HT1080 (cell line): ENCODE data around the gene LDLRAD4. TPM values are rescaled to one million over a fixed set of nuclear protein-coding genes. Genes with fewer than 3 reads are reported as not detected.

ENCODE experiments used
- DNase-seq: peaks from one replicate; pipeline ENCODE4 v3.0.0-alpha.2; 2015; ENCODE audit warnings: low read depth
- total RNA-seq: library from RNA; depleted of rRNA; stranded (reverse); fragments of >200 nt; shearing (Covaris generic); gene quantifications from 2 replicates; pipeline ENCODE4 v1.2.3, GENCODE V29; 2014

LDLRAD4 gene
- total RNA-seq, 1 experiment from 2014 or later: not detected

DNA sequence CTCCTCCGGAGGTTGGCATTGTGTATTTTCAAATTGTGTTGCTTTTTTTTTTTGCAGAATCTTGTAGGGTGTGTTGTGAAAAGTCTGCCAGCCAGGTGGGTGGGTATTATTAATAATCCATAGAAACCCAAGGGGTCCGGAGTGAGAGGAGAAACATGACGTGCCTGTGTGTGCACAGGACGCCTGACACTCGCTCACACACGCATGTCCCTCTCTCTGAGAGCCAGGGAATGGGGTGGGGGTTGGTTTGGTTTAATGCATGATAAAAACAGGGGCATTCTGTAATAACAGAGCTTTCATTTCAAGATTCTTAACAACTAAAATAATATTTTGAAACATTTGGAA lies 283.0 kb downstream of the LDLRAD4 start:
- no peak for DNase-seq

DNA sequence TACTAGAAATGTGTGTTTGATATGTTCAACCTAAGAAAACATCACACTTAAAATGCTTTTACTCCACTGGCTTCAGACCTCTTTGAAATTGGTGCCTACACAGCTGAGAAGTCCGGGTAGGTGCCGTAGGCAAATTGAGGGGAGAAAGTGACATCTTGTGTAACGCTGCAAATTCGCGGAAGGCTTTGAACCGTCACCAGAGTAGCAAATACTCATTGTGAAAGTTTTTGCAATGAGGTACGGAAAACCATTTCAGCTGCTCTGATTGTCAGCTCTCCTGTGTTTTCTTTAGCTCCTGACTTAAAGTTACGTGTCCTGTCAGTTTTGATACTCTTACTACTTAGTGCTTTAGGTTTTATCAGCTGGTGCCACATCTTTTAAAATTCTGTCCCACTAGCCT lies 283.3 kb downstream of the LDLRAD4 start:
- DNase-seq: no peak

DNA sequence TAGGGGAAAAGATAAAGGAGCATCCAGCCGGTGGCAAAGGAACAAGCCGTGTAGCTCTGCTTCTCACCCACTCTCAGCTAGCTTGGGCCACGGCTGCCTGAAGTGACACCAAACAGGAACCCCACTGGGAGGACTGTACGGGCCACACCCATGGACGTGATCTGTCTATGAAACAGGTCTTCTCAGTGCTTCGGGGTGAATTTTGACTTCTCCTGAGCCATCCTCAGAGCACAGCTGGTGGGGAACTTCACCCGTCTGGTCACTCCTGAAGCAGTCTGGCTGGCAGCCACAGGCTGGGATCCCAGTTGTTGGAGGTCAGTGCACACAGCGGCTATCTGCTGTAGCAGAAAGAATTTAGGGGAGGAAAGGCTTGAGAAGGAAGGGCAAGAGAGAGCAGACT lies 284.0 kb downstream of the LDLRAD4 start:
- no peak for DNase-seq

DNA sequence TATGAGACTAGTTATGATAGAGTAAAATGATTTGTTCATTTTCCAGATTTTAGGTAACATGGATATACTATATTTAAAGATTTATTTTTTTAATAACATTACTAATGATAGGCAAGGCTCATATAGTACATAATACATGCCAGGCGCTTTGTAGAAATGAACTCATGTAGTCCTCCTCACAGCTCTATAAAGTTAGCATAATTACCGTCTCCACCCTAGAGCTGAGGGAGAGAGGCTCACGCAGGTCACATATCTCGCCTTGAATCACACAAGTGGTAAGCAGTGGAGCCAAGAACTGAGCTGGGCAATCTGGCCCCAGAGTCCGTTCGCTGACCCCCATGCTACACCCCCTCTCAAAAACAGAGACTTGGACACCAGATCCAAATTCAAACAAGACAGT lies 285.3 kb downstream of the LDLRAD4 start:
- DNase-seq: no peak

DNA sequence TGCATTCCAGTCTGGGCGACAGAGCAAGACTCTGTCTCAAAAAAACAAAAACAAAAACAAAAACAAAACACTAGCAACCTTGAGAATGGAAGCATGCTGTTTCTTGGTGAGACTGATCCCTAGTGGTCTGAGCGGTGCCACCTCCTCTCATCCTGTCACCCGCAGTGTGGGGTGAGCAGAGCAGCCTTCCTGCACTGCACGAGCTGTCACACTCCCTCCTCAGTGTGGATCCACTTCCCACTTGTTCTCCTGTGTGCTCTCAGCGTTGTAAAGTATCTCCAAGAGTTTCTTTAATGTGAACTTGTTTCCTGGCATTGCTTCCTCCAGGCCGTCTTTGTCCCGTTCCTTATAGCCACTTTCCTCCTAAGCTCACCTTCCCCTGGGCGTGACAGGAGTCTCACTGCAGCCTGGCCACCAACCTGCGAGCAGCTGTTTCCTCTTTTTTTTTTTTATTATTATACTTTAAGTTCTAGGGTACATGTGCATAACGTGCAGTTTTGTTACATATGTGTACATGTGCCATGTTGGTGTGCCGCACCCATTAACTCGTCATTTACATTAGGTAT lies 287.3 kb downstream of the LDLRAD4 start:
- no peak for DNase-seq

DNA sequence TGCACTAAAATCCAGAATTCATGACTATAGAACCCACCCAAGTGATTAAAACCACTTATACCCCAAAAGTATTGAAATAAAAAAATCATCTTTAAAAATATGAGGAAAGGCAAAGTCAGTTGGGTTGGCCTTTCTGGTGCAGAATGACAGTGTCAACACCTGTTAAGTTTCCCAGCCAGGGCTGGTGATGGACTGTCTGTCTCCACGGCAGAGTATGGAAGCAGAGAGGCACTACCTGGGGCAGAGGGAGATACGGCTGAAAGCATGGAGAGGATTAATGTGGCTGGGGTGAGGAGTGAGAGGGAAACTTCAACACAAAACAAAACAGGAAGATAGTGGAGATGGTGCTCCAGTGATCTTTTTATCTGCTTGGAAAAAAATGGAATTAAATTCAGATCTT lies 292.0 kb downstream of the LDLRAD4 start:
- no peak for DNase-seq

DNA sequence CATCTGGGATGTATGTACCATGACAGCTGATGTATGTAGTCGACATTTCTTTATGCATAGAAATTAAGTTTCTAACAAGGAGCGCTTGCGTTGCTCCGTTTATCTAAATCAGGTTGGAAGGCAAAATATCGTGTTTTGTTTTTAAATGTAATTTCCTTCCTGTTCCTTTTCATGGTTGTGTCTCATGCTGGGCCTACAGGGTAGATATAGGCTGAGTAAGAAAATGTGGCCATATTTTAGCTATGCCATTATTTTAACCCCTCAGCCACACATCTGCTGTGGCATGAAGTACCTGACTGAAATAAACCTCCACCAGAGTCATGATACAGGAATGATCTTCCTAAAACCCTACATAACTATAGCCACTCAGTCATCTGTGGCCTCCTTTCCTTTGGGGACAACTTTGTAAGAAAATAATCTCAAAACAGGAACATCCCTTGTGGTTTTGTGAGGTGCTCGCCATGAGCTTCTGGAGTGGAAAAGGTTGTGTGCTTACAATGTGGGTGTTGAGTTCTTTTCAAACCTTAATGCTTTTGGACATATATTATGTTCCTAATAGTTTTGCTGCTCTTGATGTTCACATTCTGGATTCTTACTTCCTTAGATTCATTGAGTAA lies 293.5 kb downstream of the LDLRAD4 start:
- no peak for DNase-seq

DNA sequence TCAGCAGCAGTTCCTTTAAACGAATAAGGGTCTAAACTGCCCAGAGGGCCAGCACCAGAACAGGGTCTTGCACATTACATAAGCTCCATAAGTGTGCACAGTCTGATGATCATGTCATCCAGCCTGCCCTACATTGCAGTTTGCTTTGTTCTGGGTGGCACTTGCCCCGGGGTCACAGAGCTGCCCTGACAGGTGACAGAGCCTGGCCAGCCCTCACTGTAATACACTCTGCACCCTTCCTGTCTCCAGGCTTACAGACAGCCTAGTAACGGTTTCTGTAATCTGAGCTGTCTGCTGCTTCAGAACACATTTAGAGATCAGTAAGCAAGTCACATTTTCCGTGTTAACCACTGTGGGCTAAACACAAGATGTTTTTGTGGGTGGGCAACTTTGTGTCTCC lies 294.5 kb downstream of the LDLRAD4 start:
- DNase-seq: no peak

DNA sequence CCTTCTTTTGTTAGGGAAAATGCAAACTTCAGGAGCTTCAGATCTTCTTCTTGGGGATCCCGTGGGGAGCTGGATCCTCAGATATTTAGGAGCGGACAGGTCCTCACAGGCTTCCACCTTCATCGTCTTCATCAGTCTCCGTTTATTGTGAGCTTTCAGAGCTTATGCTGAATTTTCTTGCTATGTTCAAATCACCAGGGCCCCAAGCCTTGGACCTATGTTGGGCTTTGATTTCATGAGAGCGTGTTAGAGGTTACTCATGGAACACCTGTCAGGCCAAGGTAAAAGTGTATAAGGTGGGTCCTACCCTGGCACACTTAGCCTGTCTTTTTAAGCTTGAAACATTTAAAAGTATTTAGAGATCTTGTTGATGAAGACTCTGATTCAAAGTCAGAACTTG lies 294.9 kb downstream of the LDLRAD4 start:
- no peak for DNase-seq

DNA sequence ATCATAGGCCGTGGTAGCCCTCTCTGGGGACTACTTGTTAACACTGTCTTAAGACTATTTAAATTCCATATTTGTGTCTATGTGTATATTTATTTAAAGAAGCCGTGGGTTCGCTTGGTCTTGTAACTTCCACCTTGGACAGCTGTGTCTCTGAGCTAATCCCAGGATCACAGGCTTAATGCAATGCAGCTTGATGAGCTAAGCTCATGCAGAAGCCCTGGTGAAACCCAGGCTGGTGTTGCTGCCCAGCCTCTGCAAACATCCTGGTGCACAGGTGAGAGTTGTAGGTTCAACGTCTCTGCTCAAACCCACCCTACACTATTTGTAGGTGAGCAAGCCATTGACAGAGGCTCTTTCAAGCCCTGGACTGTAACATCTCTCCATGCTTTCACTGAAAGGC lies 296.0 kb downstream of the LDLRAD4 start:
- no peak for DNase-seq

DNA sequence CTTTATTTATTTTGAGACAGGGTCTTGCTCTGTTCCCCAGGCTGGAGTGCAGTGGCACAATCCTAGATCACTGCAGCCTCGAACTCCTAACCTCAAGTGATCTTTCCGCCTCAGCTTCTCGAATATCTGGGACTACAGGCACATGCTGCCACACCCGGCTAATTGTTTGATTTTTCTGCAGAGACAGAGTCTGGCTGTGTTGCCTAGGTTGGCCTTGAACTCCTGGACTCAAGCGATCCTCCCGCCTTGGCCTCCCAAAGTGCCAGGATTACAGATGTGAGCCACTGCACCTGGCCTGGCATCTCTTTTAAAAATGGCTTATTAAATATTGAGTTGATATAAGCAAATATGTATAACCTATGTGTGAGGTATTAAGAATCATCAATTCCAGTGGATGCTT lies 298.3 kb downstream of the LDLRAD4 start:
- no peak for DNase-seq

DNA sequence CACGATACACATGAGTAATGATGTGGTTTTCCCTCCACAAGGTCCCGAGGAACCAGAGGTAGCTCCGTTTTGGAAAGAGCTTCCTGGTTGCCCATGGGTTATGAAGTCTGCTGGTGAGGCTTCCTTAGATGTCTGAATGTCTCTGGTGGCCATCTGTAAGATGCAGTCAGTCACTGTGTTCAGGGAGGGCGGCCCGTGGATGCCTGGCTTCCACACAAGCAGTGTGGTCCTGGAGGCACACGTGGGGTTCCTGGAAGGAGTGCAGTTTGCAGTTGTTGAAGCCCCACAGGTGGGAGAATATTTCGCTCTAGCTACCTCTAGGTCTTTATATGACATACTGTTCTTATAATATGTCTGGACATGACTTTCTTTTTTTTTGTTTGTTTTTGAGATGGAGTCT lies 298.8 kb downstream of the LDLRAD4 start:
- DNase-seq: no peak

DNA sequence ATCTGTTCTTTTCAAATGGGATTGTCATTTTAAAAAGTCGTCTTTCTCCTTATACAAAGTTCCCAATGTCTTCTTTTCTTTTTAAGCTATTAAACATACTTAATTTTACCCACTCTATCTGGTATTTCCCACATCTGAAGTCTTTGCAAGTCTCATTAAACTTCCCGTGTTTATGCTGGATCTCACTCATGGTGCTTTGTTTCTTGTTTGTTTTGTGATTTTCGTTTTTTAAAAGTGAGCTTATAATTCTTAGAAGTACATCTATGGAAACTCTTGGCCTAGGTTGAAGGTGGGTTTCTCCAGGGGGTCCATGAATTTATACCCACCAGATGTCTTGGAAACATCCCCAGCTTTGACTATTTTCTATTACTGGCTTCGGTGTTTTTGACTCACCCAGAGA lies 299.8 kb downstream of the LDLRAD4 start:
- no peak for DNase-seq

DNA sequence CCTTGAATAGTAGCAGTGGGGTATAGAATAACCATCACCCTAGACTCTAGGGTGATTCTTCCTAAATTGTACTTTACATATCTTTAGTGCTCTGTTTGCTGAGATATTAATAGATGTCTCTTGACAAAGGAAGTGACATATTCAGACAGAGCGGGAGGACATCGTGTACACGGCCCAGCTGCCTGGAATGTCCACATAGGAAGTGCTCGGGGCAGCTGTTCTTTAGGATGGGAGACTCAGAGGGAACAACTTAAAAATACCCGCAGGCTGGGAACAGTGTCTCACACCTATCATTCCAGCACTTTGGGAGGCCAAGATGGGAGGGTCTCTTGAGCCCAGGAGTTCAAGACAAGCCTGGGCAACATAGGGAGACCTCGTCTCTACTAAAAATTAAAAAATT lies 301.7 kb downstream of the LDLRAD4 start:
- DNase-seq: no peak

DNA sequence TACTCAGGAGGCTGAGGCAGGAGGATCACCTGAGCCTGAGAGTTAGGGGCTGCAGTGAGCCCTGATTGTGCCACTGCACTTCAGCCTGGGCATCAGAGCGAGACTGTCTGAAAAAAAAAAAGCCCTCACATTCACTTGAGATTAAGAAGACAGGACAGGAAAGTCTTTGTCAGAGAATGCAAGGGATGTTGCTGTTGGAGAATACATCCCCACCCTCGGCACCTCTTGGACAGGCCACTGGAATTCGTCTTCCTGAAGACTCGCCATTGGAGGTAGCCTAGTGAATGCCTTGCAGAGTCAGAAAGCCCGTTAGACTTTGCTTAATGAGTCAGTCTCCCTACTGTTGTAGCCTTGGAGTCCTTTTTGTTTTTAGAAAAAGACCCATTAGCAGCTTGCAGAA lies 302.2 kb downstream of the LDLRAD4 start:
- DNase-seq: no peak

DNA sequence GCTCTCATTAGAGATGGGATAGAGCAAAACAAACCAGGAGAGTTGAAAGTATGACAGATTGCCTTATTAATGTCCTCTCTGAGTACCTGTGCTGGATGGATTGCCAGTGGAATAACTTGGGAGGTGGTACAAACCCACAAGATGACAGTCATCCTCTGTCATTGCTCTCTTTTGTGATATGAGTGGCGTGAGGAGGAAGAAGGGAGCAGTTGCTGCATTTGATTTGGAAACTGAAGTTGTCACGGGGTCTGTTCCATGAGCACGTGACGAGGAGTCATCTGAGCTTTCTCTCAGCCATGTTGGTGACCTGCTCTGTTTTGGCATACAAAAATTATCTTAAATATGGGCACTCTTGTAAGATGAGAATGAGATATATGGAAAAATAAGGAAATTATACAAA lies 302.9 kb downstream of the LDLRAD4 start:
- DNase-seq: no peak

DNA sequence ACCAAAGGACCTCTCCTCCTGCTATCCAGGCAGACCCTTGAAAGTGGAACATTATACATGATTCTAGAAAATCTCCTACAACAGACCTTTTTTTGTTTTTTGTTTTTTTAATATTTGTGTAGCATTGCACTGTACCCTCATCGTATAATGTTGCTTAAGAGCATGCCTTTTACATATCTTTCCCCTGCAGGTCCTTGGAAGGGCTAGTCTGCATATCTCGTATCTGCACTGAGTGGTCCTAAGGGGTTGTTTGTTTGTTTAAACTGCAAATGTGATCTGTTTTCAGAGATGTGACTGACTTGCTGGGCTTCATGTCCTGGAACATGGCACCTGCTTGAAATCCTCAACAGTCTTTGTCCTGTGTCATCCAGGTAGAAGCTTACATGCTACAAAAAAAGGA lies 303.7 kb downstream of the LDLRAD4 start:
- DNase-seq: no peak

DNA sequence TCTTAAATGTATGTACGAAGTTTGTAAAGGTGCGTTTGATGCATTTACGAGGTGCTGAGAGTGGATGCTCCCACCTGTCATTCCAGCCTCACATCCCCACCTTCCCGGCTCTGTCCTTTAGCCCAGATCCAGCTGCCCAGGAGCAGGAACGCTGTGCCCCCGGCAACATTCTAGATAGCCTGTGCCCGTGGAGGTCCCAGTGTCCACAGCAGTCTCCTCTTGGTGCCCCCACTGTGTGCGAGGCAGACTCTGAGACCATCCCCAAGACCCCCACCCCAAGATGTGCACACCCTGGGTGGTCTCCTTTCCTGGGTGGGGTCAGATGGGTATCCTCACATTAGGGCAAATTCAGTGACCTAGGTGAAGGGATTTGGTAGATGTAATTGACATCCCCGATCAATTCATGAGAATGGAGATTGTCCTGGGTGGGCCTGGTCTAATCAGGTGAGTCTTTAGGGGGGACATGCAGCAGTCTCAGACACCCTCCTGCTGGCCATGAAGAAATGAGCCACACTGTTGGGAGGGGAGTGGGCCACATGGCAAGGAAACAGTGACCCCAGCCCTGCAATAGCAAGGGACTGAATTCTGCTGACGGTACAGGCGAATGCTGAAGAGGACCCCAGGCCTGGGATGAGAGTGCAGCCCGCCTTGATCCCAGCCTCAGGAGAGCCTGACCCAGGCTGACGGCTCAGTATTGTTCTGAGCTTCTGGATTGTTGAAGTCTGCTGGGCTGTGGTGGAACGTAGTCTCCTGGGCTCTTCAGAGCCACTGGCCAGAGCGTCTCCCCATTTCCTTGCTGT lies 304.5 kb downstream of the LDLRAD4 start:
- DNase-seq: no peak

DNA sequence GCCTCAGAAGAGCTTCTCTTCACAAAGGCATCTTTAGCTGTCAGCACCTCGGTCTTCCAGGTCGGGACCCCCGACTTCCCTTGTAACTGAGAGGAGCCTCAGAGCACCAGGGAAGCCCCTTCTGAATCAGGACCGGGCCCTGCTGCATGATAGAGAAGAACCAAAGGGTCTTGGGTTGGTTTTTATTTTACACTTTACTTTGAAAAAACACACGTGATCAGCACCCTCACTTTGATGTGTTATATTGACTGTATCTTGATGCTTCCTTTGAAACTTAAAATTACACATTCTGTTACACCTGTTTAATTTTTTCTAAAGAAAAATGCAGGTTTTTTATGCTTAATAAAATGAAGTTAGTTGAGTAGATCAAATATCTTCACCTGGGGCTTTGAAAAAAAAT lies 305.5 kb downstream of the LDLRAD4 start:
- DNase-seq: no peak

DNA sequence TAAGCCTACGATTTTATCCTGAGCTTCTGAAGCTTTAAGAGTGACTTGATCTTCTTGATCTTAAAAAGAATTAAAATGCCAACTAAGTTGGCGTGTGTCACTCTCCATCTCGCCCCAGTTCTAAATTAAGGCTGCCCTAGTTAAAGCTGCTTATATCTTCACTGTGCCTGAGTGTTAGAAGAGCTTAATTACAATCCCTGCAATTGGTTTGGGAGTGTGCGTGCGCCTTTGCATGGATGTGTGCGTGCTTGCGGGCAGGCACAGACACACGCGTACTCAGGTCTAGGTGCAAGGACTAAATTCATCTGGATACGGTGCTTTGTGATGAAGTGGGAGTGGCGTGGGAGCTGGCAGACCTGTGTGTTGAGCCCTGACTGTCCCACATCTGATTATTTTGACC lies 306.3 kb downstream of the LDLRAD4 start:
- no peak for DNase-seq

DNA sequence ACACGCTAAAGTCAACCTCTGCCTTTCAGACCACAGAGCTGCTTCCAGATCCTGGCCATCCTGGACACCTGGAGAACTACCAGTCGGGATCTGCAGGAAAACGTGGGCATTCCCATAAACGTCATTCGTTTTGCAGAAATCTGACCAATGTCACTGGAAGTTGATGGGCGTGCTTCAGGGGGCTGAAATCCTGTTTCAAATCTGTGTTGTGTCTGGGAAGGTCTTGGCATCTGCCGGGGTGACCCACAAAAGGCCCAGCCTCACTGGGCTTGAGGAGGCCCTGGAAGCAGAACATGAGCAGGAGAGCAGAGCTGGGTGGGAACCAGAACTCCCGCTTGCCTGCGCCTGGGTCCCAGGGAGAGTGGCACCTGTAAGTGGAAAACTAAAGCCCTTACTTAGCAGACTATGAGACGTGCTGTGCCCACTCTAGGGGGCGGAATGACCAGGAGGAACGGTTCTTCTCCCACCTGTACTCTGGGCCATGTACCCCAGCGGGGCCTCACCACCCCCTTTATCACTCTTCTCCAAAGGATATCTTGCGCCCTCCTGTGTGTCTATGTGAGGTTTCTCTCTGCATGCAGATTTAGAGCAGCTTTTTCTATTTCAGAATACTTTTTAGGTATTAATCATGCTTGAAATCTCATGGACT lies 306.9 kb downstream of the LDLRAD4 start:
- DNase-seq: no peak

DNA sequence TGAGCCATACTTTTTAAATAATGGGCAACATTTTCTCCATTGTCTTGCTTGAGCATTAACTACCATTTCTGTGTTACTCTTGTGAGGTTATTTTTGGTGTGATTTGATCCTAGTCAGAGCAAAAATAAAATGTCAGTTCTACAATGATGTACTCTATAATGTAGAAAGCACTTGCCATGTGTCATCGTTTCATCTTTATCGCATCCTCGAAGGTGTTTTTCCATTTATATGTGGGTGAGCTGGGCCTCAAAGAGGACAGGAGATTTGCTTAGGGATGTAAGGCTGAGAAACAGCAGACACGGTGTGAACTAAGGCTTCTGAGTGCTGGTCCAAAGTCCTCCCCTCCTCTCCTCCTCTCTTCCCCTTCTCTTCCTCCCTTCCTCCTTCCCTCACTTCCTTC lies 308.0 kb downstream of the LDLRAD4 start:
- DNase-seq: no peak

DNA sequence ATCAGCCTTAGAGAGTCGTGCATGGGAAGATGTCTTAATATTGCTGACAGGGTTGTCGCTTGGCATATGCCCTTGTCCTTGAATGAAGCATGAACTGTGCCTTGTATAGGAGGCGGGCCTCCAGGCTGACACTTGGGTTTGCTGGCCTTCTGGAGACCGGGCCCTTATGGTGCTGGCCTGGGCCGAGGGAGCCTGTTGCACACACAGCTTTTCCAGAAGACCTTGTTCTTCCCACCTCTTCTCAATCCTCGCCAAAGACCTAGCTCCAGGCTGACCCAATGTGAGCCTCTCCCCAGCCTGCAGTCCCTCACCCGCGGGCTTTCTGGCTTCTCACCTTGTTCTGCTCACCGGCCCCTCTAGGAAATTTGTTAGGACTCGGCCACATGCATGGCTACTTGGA lies 308.7 kb downstream of the LDLRAD4 start:
- DNase-seq: no peak
